HL-60/S4 (cell line): Measurements from ENCODE around the gene TRHDE.

ENCODE experiments used
- in situ Hi-C: fragments of 300-500 bp; cut with MboI; formaldehyde crosslinking; loops from 2 replicates; pipeline ENCODE4 v1.14.3; 2022; ENCODE audit warnings: low sequenced_read_pairs

Gene TRHDE, protein sequence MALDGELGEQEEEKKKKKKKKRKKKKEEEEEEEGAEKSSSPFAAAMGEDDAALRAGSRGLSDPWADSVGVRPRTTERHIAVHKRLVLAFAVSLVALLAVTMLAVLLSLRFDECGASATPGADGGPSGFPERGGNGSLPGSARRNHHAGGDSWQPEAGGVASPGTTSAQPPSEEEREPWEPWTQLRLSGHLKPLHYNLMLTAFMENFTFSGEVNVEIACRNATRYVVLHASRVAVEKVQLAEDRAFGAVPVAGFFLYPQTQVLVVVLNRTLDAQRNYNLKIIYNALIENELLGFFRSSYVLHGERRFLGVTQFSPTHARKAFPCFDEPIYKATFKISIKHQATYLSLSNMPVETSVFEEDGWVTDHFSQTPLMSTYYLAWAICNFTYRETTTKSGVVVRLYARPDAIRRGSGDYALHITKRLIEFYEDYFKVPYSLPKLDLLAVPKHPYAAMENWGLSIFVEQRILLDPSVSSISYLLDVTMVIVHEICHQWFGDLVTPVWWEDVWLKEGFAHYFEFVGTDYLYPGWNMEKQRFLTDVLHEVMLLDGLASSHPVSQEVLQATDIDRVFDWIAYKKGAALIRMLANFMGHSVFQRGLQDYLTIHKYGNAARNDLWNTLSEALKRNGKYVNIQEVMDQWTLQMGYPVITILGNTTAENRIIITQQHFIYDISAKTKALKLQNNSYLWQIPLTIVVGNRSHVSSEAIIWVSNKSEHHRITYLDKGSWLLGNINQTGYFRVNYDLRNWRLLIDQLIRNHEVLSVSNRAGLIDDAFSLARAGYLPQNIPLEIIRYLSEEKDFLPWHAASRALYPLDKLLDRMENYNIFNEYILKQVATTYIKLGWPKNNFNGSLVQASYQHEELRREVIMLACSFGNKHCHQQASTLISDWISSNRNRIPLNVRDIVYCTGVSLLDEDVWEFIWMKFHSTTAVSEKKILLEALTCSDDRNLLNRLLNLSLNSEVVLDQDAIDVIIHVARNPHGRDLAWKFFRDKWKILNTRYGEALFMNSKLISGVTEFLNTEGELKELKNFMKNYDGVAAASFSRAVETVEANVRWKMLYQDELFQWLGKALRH

GRCh38 chr12:72272091-72272661 is at the start of gene TRHDE:
Gene TRHDE, plus strand, starts transcription at chr12:72272370. Its CDS starts 274 bp downstream, at chr12:72272644.
- in situ Hi-C loops, result no loop called here

DNA sequence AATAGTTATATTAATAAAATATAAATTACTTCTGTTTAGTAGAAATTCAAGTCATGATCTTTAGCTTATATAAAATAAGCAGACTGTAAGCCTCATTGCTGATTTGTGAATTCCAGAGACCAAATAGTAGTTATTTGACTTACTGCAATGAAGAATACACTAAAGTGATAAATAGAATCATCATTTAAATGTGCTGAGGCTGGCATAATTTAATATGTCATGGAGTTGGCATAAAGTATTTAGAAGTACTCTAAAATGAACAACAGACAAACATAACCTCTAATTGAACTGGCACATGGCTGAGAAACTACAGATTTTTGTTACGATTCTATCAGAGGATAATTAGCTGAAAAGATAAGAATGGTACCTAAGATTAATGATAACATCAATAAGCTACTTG is 45.7 kb upstream of the TRHDE start:
- in situ Hi-C loops, result no loop called here

DNA sequence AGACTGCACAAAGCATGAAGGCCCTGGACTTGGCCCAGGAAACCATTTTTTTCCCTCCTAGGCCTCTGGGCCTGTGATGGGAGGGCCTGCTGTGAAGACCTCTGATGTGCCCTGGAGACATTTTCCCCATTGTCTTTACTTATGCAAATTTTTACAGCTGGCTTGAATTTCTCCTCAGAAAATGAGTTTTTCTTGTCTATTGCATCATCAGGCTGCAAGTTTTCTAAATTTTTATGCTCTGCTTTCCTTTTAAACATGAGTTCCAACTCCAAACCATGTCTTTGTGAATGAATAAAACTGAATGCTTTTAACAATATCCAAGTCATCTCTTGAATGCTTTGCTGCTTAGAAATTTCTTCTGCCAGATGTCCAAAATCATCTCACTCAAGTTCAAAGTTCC is 43.7 kb upstream of the TRHDE start:
- in situ Hi-C loops, result no loop called here

DNA sequence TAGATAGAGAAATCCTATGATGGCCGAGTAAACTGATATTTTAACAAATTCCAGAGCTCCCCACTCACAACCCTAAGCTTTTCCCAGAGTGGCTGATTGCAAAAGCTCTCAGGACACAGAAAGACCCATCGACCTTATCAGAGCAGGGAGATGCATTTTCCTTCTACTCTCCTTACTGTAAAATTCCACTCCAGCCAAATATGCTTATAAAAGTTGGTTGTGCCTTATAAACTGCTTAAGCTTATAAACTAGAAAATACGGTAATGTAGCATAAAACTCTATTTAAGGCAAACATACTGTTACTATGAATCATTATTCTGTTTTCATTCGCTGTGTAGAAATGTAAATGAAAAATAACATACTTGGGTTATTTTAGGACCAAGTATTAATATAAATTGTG is 41.6 kb upstream of the TRHDE start:
- in situ Hi-C loops, result no loop called here

- in situ Hi-C loops, result no loop called here
Observed at GRCh38 chr12:72234886-72235285, 37.3 kb upstream of the TRHDE start.

DNA sequence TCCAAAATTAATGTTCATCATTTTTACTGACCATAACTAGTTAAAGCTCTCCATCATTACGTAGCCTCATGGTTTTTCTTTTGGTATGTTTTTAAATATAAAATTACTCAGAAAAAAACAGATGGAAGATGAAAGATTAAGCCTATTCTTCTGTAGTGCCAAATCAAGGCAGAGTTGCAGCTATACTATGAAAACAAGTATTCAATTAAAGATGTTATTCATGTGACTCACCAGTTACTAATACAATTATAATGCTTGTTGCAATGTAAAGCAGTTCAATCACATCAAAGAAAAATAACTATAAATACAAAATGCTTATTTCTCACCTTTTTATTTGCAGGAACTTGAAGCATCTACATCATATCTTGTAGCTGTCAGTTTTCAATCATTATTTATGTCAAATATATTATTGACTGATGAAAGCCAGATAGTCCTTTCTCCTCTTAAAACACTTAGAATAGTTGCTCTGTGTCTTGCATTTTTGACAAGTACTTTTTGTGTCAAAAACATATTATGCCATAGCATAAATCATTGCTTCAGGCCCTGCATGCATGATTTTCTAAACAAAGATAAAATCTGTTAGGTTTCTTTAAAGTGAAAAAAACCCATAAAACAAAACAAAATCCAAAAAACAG is 36.0 kb upstream of the TRHDE start:
- in situ Hi-C loops, result no loop called here

- in situ Hi-C loops, result no loop called here
Observed at GRCh38 chr12:72241552-72241951, 30.6 kb upstream of the TRHDE start.

DNA sequence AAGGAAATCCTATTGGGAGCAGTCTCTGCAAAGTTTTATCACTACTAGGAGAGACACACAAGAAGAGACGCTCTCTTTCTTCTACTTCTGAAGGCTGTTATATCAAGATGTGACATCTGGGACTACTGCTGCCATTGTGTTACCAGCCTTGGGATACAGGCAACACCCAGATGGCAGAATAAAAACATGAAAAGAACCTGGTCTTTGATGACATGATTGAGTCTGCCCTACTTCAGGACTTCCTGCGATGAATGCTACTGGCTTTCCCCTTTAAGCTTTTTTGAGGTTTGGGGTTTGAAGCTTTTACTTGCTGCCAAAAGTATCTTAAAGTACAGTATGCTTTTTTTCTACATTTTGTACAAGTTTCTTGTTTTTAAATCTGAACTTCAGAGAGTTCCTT is 29.2 kb upstream of the TRHDE start:
- in situ Hi-C loops, result no loop called here

DNA sequence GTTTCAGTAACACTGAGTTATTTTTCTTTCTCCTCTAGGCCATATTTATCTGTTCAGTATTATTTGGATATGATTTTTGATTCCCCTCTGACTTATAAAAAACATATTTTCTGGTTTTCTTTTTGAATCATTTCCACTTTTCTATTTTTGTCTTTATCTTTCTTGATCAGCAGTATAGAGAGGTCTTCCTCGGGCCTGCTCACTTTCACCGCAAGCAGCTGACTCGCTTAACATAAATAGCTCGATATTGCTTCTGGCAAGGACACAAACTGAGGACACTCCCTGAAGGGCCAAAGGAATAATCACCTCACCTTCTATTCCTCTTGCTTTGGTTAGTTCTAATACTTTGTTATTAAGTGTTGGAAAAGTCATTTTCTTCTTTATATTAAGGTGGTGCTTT is 25.8 kb upstream of the TRHDE start:
- in situ Hi-C loops, result no loop called here

DNA sequence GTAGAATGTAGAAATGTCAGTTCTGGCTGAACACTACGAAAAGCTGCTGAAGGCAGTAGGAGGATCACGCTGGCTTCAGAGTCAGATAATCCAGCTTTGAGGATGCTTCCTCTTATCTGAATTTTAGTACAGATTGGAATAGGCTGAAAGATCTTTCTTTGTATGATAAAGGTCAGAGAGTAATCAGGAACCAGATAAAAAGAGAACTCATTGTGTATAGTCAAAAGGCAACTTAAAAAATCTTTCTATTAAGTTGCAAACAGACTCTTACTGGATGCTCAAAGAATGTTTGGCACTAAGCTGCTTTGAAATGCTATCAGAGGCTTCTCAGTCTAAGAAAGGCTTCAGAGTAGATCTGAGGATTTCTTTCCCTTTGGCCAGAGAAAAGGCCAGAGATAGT is 21.8 kb upstream of the TRHDE start:
- in situ Hi-C loops, result no loop called here

DNA sequence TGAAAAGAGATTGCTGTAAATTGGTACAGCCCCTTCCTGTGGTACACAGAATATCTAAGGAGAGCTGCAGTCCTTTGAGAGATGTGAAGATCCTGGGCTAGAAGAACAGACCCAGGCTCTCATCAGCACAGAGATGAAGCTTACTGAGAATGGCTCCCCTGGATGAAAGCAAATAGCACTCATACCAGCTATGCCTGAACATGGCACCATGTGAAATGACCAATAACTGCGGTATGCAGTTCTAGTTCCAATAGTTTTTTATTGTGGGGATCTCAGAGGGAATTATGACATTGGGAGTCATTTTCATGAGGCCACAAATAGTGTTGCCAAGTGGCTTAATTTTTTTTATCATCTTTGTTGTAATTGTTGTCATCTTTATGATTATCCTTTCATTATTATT is 15.4 kb upstream of the TRHDE start:
- in situ Hi-C loops, result no loop called here

DNA sequence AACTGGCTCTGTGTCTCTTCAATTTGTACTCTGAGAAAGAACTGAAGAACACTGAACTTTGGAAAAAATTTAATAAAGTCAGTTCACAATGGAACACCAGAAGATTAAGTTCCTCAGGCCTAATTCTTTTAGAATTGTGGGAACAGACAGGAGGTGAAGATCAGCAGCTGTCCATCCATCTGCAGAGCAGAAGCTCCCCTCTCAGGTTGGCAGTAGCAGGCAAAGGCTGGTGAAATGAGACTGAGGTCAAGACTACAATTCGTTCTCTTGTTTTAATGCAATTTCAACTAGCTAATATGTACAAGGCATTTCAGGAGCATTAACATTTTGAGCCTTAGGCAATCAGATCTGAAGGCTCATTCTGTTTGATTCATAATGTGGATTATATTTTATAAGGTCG is 10.3 kb upstream of the TRHDE start:
- in situ Hi-C loops, result no loop called here

DNA sequence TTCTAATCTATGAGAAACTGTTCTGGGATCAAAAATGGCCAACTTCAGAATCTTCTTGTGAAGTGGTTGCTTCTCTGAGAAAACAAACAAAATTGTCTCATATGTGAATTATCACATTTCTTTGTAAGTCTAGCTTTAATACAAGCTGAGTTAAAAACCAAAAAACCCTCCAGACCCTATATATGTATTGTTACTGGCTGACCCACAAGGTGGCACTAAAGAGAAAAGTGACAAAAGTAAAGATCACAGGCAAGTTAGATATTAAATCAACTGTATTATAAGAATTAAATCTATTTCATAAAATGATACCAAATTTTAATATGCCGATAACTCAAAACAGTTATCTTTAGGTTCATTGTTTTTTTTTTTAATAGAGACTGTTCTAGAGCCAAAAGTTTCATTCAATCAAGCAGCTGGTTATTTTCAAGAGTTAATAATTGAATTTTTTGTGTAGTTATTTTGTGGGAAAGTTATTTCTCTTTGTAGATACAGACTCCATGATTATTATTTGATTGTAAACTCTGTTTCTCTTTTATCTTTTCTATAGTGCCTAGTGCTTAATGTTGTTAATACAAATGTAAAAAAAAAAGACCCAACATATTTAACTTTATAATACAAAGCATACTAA is 7.5 kb upstream of the TRHDE start:
- in situ Hi-C loops, result no loop called here

DNA sequence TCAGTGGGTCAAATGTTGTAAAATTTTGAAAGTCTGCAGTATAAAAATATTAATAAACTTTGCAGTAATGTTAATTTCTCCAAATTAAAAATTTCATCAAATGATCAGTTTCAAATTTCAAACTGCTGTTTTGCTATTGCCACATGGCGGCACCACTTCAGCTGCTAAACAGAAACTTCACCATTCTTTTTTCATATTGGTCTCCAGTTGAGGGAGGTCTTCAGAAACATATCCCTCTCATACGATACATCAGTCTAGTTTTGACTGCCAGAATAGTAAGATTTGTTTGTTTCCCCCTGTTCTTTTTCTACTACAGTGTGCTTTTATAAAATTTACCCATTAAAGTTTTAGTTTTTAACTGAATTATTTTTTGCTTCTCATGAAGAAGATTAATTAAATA is 4.2 kb upstream of the TRHDE start:
- in situ Hi-C loops, result no loop called here

GRCh38 chr12:72268386-72268785 is 3.8 kb upstream of the TRHDE start:
- in situ Hi-C loops, result no loop called here

DNA sequence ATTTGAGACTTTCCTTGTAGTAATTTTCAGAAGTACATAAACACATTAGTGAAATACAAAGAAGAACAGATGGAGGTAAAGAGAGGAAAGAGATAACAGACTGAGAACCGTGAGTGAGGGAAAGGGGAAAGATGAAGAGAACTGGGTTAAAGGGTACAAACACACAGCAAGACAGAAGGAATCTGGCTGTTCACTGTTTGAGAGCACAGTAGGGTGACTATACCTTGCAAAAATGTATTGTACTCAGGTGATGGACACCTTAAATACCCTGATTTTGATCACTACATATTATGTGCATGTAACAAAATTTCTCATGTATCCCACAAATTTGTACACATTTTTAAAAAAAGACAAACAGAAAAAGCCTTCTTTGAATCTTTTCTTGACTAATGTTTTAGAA is 2.7 kb upstream of the TRHDE start:
- in situ Hi-C loops, result no loop called here

GRCh38 chr12:72270246-72270645 is 1.9 kb upstream of the TRHDE start:
- in situ Hi-C loops, result no loop called here

DNA sequence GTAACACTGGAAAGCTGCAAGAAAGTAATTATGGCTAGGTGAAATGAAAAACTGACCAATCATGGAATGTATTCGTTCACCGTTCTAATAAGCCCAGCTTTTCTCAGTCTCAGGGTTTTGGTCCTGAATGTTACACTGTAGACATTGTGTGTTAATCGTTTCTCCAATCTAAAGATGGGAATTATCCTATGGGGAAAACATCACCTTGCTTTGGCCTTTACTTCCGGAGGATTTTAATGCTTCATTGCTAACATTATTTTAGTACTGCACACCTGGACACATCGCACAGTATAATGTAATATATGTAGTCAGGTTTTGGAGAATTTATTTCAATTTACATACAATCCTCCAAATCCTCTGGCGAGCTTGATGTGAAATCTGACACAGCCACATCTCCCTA is 1.2 kb upstream of the TRHDE start:
- in situ Hi-C loops, result no loop called here

GRCh38 chr12:72271451-72272090 is 599 bp upstream of the TRHDE start:
- in situ Hi-C loops, result no loop called here
